ENCODE data around the gene APOL4.
"Not testable (repeated sequence)": the region's sequence is repeated elsewhere in the genome, so short reads cannot be mapped to it uniquely, and the experiment has no call there.

Gene APOL4

GRCh38 chr22:36213586-36213985, 12.0 kb upstream of the APOL4 start:
- H3K4me3 ChIP-seq (replicated peaks; ENCODE audit: low read depth, low read length), result no peak overlapping the region
- no peak for DNase-seq (ENCODE audit: extremely low read depth, insufficient read length)
- H3K36me3 ChIP-seq (ENCODE audit: control insufficient read depth, insufficient read depth, low read length), result no peaks in the 10 kb centered on the region
- TF ChIP-seq CTCF (IDR thresholded peaks at IDR 0.05; ENCODE audit: insufficient read depth, low read length, poor library complexity, severe bottlenecking), result no peak
- H3K27me3 ChIP-seq (replicated peaks; ENCODE audit: control insufficient read depth, insufficient read depth, low read length), result no peaks in the 10 kb centered on the region

GRCh38 chr22:36212901-36213300, 11.3 kb upstream of the APOL4 start:
- no peak for DNase-seq (ENCODE audit: extremely low read depth, insufficient read length)
- Histone ChIP-seq H3K36me3 (ENCODE audit: control insufficient read depth, insufficient read depth, low read length) (no peaks in the 10 kb centered on the region), H3K4me3 (replicated peaks; ENCODE audit: low read depth, low read length) (no peak overlapping the region), H3K27me3 (replicated peaks; ENCODE audit: control insufficient read depth, insufficient read depth, low read length) (no peaks in the 10 kb centered on the region)
- no peak for TF ChIP-seq CTCF (IDR thresholded peaks at IDR 0.05; ENCODE audit: insufficient read depth, low read length, poor library complexity, severe bottlenecking)

GRCh38 chr22:36211237-36211861, 9.7 kb upstream of the APOL4 start:
- no peak for TF ChIP-seq CTCF (IDR thresholded peaks at IDR 0.05; ENCODE audit: insufficient read depth, low read length, poor library complexity, severe bottlenecking)
- no peak for DNase-seq (ENCODE audit: extremely low read depth, insufficient read length)
- Histone ChIP-seq H3K36me3 (ENCODE audit: control insufficient read depth, insufficient read depth, low read length) (no peaks in the 10 kb centered on the region), H3K4me3 (replicated peaks; ENCODE audit: low read depth, low read length) (no peak overlapping the region), H3K27me3 (replicated peaks; ENCODE audit: control insufficient read depth, insufficient read depth, low read length) (no peaks in the 10 kb centered on the region)

- no peaks in the 10 kb centered on the region for H3K27me3 ChIP-seq (replicated peaks; ENCODE audit: control insufficient read depth, insufficient read depth, low read length)
- H3K36me3 ChIP-seq (ENCODE audit: control insufficient read depth, insufficient read depth, low read length), result no peaks in the 10 kb centered on the region
- no peak overlapping the region for H3K4me3 ChIP-seq (replicated peaks; ENCODE audit: low read depth, low read length)
- no peak for TF ChIP-seq CTCF (IDR thresholded peaks at IDR 0.05; ENCODE audit: insufficient read depth, low read length, poor library complexity, severe bottlenecking)
- DNase-seq (ENCODE audit: extremely low read depth, insufficient read length), result no peak
Measured at GRCh38 chr22:36210224-36210623, 8.6 kb upstream of the APOL4 start.

- not testable (repeated sequence) for H3K27me3 ChIP-seq (replicated peaks; ENCODE audit: control insufficient read depth, insufficient read depth, low read length); DNase-seq (ENCODE audit: extremely low read depth, insufficient read length); H3K36me3 ChIP-seq (ENCODE audit: control insufficient read depth, insufficient read depth, low read length); H3K4me3 ChIP-seq (replicated peaks; ENCODE audit: low read depth, low read length)
Measured at GRCh38 chr22:36209488-36209908, 7.9 kb upstream of the APOL4 start.

- Histone ChIP-seq H3K4me3 (replicated peaks; ENCODE audit: low read depth, low read length) (no peak overlapping the region), H3K36me3 (ENCODE audit: control insufficient read depth, insufficient read depth, low read length) (no peaks in the 10 kb centered on the region), H3K27me3 (replicated peaks; ENCODE audit: control insufficient read depth, insufficient read depth, low read length) (no peaks in the 10 kb centered on the region)
- no peak for TF ChIP-seq CTCF (IDR thresholded peaks at IDR 0.05; ENCODE audit: insufficient read depth, low read length, poor library complexity, severe bottlenecking)
- DNase-seq (ENCODE audit: extremely low read depth, insufficient read length), result no peak
Measured at GRCh38 chr22:36208914-36209313, 7.3 kb upstream of the APOL4 start.

Data from GM06990 (cell line).